Right lobe of liver (tissue), 4 donors: Measurements from ENCODE around the gene MACF1.

Experiments
- CTCF ChIP-seq, 4 donors: fragments of 200-600 bp in 3 of 4; fragments of 450-650 bp in 1 of 4; IDR thresholded peaks; one replicate each; pipeline versions ENCODE4 v1.5.1 to v1.8.0; 2016 to 2022; ENCODE audit warnings: antibody characterized with exemption in 4 of 4, mild to moderate bottlenecking in 2 of 4
- POLR2A ChIP-seq: fragments of 450-650 bp; IDR thresholded peaks from one replicate; pipeline ENCODE4 v1.6.1; 2017; ENCODE audit warnings: antibody characterized with exemption, mild to moderate bottlenecking
- donor health status: DM: no; HTN: no; CAD: no.
- donor health status: DM: no; HTN: no; CAD: no.
- donor health status: DM: no; HTN: yes; CAD: no.

GRCh38 chr1:39473324-39473723 is 268.8 kb downstream of the MACF1 start:
- TF ChIP-seq CTCF (IDR thresholded peaks at IDR 0.05), result no peak
- TF ChIP-seq POLR2A, result no peak
